ENCODE data around the gene PCDHGC4.
A peak's percentile ranks its signal among the peaks of the same experiment; 100 is the strongest.

PCDHGC4 gene

DNA sequence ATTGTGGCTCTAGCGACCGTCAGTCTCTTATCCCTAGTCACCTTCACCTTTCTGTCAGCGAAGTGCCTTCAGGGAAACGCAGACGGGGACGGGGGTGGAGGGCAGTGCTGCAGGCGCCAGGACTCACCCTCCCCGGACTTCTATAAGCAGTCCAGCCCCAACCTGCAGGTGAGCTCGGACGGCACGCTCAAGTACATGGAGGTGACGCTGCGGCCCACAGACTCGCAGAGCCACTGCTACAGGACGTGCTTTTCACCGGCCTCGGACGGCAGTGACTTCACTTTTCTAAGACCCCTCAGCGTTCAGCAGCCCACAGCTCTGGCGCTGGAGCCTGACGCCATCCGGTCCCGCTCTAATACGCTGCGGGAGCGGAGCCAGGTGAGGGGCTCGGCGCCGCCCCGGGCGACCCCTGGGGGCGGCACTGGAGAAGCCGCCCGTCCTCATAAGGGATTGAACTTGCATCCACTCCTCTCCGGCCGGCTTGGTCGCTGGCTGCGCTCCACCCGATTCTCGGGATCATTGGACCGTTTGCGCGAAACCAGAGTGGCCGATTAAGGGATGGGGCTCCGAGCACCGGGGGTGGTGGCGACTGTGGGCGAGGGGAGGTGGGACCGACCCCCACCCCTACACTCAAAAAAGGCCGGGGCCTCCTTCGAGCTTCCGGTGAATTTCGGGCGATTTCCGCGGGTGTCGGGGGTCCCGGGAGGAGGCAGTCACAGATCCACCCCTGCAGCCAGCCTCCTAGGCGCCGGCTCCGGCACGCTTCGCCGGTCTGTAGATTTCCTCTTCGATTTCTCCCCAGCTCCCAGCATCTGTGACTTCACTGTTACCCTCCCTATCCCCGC lies 6.7 kb downstream of the PCDHGC4 start:
- Histone ChIP-seq H3K4me2 (ENCODE audit: low read length) (no peak overlapping the region), H3K9me3 (replicated peaks; ENCODE audit: low read length) (no peaks in the 10 kb centered on the region), H3K27me3 (ENCODE audit: control insufficient read depth, insufficient read depth, low read length) (no peaks in the 10 kb centered on the region), H3K4me3 (ENCODE audit: low read length) (no peak overlapping the region), H3K9ac (ENCODE audit: low read depth, low read length) (no peak overlapping the region), H3K4me1 (ENCODE audit: control insufficient read depth, insufficient read depth, low read length) (peaks cover 62% of the 10 kb centered on the region), H3K36me3 (ENCODE audit: insufficient read depth, low read length) (peaks cover 33% of the 10 kb centered on the region)

DNA sequence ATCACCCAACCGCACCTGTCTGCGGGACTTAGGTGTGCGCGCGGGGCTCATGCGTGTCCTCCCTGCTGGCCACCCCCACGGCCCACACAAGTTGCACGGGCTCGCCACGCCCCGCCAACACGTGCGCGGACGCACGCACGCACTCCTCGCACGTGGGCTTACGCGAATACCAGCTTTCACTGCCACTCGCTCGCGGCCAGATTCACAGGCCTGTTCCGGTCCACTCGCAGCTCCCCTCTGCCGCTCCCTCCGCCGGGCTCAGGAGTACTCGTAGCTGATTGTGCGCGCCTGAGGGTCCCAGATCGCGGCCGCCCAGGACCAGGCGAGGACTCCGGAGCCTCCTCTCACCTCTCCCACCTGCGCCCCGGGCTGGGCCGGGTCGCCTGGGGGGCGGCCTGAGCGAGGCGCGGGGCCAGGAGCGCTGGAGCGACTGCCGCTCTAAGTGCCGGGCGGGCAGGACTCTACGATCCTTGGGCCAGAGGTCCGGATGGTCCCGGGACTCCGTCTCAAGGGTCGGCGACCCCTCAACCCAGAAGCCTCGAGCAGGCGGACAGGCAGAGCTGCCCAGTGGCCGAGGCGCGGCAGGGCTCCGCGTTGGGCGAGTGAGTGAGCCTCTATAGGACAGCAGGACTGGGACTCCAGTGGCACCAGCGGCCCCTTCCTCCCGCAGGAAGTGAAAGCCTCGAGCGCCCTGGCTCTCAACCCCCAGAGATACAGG lies 7.5 kb downstream of the PCDHGC4 start:
- Histone ChIP-seq H3K9ac (ENCODE audit: low read depth, low read length) (no peak overlapping the region), H3K4me2 (ENCODE audit: low read length) (no peak overlapping the region), H3K4me1 (ENCODE audit: control insufficient read depth, insufficient read depth, low read length) (peaks cover 63% of the 10 kb centered on the region), H3K9me3 (replicated peaks; ENCODE audit: low read length) (no peaks in the 10 kb centered on the region), H3K36me3 (ENCODE audit: insufficient read depth, low read length) (peaks cover 29% of the 10 kb centered on the region), H3K4me3 (ENCODE audit: low read length) (no peak overlapping the region), H3K27me3 (ENCODE audit: control insufficient read depth, insufficient read depth, low read length) (no peaks in the 10 kb centered on the region)

DNA sequence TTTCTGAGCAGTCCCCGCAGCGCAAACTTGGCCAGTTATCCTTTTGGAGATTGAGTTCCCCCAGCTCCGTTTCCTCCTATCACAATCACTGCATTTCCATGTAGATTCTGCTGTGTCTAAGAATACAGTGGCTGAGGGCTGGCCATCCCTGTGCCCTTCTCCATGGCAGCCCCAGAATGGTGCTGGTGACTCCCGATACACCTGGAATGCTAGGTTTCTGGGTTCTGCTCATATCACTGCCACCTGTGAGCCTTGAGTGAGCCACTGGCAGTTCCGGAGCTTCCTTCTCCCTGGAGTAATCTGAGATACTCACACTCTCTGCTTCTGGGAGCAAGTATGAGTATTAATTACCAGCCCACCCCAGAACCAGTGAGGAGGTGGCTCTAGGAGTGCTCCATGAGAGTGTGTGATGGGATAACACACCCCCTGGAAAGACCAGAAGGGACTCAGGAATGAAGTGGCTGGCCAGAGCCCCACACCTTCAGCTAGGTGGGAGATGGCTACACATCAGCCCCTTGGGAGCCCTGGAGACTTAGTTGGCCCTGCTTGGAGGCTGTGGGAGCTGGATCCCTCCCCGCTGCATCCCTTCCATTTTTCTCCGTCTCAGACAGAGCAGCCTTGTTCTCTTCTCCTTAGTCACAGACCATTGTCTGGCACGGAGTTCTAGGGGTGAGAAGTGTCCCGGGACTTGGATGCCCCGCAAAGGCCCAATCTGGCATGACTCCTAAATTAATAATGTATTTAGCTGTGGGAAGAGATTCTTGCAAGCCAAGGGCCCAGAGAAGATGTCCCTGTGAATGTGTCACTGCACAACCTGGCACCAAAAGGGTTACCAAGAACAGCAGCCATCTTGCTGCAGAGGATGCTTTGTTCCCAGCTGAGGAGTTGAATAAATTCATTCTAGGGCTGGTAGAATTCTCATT lies 8.9 kb downstream of the PCDHGC4 start:
- H3K27me3 ChIP-seq (ENCODE audit: control insufficient read depth, insufficient read depth, low read length), result no peaks in the 10 kb centered on the region
- peaks cover 49% of the 10 kb centered on the region for H3K4me1 ChIP-seq (ENCODE audit: control insufficient read depth, insufficient read depth, low read length)
- H3K9ac ChIP-seq (ENCODE audit: low read depth, low read length), result peak overlapping the region; percentile 59
- H3K36me3 ChIP-seq (ENCODE audit: insufficient read depth, low read length), result peaks cover 37% of the 10 kb centered on the region
- H3K4me3 ChIP-seq (ENCODE audit: low read length), result no peak overlapping the region
- peak overlapping the region; percentile 10 for H3K4me2 ChIP-seq (ENCODE audit: low read length)
- H3K9me3 ChIP-seq (replicated peaks; ENCODE audit: low read length), result no peaks in the 10 kb centered on the region

DNA sequence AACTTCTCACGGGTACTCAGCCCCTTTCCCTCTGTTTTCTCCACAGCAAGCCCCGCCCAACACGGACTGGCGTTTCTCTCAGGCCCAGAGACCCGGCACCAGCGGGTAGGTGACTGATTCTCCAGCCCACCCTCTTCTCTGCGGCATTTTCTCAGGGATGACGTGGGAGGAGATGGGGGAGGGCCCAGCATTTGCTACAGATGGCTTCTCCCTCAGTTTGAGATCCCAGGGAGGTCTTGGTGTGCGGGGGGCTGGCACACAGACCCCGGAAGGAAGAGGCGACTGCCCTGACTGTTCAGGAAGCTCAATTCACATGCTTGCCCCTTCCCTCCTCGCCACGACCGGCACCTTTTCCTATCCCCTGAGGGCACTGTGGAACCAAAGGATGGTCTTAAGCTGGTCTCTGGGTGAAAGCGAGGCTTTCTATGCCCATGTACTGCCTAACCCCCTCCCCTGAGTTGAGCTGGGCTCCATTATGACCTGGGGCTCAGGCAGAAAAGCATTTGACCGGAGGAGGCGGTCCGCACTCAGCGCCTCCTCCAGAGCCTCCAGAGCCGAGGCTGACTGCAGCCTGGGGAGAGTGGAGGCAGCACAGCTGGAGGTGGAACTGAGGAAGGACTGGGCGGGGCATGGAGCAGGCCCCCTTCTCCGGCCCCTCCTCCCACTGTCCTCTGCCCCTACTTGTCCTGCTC lies 10.1 kb downstream of the PCDHGC4 start:
- Histone ChIP-seq H3K4me3 (ENCODE audit: low read length) (no peak overlapping the region), H3K27me3 (ENCODE audit: control insufficient read depth, insufficient read depth, low read length) (no peaks in the 10 kb centered on the region), H3K36me3 (ENCODE audit: insufficient read depth, low read length) (peaks cover 32% of the 10 kb centered on the region), H3K4me1 (ENCODE audit: control insufficient read depth, insufficient read depth, low read length) (peaks cover 37% of the 10 kb centered on the region), H3K9me3 (replicated peaks; ENCODE audit: low read length) (no peaks in the 10 kb centered on the region), H3K4me2 (ENCODE audit: low read length) (peak overlapping the region; percentile 19), H3K9ac (ENCODE audit: low read depth, low read length) (peak overlapping the region; percentile 59)

DNA sequence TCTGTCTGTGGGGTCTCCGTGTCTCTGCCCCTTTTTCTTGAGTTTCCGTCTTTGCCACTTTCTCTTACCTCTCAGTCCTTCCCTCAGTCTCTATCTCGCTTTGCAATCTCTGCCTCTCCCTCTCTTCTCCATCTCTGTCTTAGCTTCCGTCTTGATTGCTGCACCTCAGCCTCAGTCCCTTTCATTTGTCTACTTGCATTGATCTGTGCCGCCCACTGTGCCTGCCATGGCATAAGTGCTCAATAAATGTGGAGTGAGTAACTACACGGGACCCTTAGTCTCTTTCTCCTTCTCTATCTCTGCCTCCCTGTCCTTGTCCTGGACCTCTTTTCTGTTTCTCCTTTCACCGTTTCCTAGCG lies 10.6 kb downstream of the PCDHGC4 start:
- peaks cover 28% of the 10 kb centered on the region for H3K36me3 ChIP-seq (ENCODE audit: insufficient read depth, low read length)
- peaks cover 35% of the 10 kb centered on the region for H3K4me1 ChIP-seq (ENCODE audit: control insufficient read depth, insufficient read depth, low read length)
- H3K9me3 ChIP-seq (replicated peaks; ENCODE audit: low read length), result no peaks in the 10 kb centered on the region

DNA sequence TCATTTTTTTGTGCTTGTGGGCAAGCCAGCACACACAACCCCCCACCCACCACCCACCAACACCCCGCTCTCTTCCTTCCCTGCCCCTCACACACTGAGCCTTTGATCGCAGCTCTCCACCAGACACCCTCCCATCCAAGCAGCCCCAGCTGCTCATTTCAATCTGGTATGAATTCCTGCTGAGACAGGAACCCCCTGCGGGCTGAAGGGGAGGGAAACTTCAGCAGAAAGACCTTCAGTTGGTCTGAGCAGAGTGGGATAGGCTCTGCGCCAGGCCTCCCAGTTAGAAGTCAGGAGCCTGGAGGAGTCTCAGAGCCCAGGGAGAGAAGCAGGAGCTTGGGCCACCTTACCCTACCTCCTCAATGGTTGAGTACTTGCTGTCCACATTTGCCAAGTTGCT lies 11.2 kb downstream of the PCDHGC4 start:
- Histone ChIP-seq H3K27me3 (ENCODE audit: control insufficient read depth, insufficient read depth, low read length) (no peaks in the 10 kb centered on the region), H3K4me2 (ENCODE audit: low read length) (peak overlapping the region; percentile 25), H3K9me3 (replicated peaks; ENCODE audit: low read length) (no peaks in the 10 kb centered on the region), H3K9ac (ENCODE audit: low read depth, low read length) (peak overlapping the region; percentile 59), H3K36me3 (ENCODE audit: insufficient read depth, low read length) (peaks cover 22% of the 10 kb centered on the region), H3K4me1 (ENCODE audit: control insufficient read depth, insufficient read depth, low read length) (peaks cover 35% of the 10 kb centered on the region), H3K4me3 (ENCODE audit: low read length) (no peak overlapping the region)

More for the DNA sequence above, 10.6 kb downstream of the PCDHGC4 start:
- Histone ChIP-seq H3K27me3 (ENCODE audit: control insufficient read depth, insufficient read depth, low read length) (no peaks in the 10 kb centered on the region), H3K4me3 (ENCODE audit: low read length) (no peak overlapping the region), H3K9ac (ENCODE audit: low read depth, low read length) (peak overlapping the region; percentile 59), H3K4me2 (ENCODE audit: low read length) (peak overlapping the region; percentile 19)

DNA sequence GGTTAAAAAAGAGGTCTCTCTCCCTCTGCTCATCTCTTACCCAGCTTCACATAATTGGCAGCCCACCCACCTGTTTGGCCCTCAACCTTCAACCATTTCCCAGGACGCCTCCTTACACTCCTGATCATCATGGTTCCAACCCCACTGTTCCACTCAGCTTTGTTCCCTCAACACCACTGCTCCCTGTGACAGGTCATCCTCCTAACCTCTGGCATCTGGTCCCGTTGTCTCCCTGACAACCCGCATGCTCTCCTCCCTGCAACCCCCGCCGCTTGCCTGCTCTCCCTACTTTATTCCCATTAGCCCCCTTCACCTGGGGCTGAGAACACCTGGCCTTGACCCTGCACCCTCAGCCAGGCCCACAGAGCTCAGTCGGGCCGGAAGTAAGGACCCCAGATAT lies 16.9 kb downstream of the PCDHGC4 start:
- Histone ChIP-seq H3K4me3 (ENCODE audit: low read length) (no peak overlapping the region), H3K9me3 (replicated peaks; ENCODE audit: low read length) (no peaks in the 10 kb centered on the region), H3K36me3 (ENCODE audit: insufficient read depth, low read length) (peaks cover 20% of the 10 kb centered on the region), H3K4me1 (ENCODE audit: control insufficient read depth, insufficient read depth, low read length) (peaks cover 2% of the 10 kb centered on the region), H3K9ac (ENCODE audit: low read depth, low read length) (no peak overlapping the region), H3K27me3 (ENCODE audit: control insufficient read depth, insufficient read depth, low read length) (no peaks in the 10 kb centered on the region), H3K4me2 (ENCODE audit: low read length) (no peak overlapping the region)

DNA sequence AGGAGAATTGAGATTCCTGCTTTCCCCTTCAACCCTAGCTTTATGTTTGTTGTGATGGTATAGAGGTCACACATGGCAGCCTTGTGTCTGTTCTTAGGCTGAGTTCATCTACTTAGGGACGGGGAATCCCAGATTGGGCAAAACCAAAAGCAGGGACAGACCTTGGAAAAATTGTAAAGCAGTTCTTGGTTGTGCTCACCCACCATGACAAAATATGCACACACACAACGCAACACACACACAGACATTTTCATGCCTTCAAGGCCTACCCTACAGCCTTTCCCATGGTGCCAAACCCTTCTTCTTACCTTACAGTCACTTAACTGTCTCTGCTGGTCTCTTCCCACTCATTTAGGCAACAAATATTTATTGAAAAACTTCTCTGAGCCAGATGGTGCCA lies 18.9 kb downstream of the PCDHGC4 start:
- Histone ChIP-seq H3K4me3 (ENCODE audit: low read length) (no peak overlapping the region), H3K36me3 (ENCODE audit: insufficient read depth, low read length) (peaks cover 9% of the 10 kb centered on the region), H3K4me1 (ENCODE audit: control insufficient read depth, insufficient read depth, low read length) (peaks cover 20% of the 10 kb centered on the region), H3K4me2 (ENCODE audit: low read length) (no peak overlapping the region), H3K9me3 (replicated peaks; ENCODE audit: low read length) (no peaks in the 10 kb centered on the region), H3K27me3 (ENCODE audit: control insufficient read depth, insufficient read depth, low read length) (no peaks in the 10 kb centered on the region), H3K9ac (ENCODE audit: low read depth, low read length) (no peak overlapping the region)

DNA sequence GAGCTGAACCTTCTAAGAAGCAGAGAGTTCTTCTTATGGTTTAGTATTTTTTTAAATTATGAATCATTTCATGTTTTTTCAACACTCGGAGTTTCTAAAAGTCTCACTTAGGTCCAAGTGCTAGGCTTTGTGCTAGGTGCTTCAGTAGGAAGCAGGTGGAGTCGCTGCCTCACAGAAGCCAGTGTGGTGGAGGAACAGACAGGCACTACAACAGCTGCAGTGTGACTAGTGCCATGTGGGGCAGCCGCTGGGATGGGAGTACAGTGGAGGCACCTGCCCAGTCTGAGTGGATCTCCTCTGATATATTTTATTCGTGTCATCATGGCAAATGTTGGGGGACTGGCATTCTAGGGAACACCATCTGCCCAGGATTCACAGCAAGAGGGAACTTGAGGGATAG lies 19.4 kb downstream of the PCDHGC4 start:
- Histone ChIP-seq H3K27me3 (ENCODE audit: control insufficient read depth, insufficient read depth, low read length) (no peaks in the 10 kb centered on the region), H3K9me3 (replicated peaks; ENCODE audit: low read length) (no peaks in the 10 kb centered on the region), H3K4me3 (ENCODE audit: low read length) (no peak overlapping the region), H3K4me1 (ENCODE audit: control insufficient read depth, insufficient read depth, low read length) (peaks cover 22% of the 10 kb centered on the region), H3K4me2 (ENCODE audit: low read length) (no peak overlapping the region), H3K36me3 (ENCODE audit: insufficient read depth, low read length) (peaks cover 9% of the 10 kb centered on the region), H3K9ac (ENCODE audit: low read depth, low read length) (no peak overlapping the region)

DNA sequence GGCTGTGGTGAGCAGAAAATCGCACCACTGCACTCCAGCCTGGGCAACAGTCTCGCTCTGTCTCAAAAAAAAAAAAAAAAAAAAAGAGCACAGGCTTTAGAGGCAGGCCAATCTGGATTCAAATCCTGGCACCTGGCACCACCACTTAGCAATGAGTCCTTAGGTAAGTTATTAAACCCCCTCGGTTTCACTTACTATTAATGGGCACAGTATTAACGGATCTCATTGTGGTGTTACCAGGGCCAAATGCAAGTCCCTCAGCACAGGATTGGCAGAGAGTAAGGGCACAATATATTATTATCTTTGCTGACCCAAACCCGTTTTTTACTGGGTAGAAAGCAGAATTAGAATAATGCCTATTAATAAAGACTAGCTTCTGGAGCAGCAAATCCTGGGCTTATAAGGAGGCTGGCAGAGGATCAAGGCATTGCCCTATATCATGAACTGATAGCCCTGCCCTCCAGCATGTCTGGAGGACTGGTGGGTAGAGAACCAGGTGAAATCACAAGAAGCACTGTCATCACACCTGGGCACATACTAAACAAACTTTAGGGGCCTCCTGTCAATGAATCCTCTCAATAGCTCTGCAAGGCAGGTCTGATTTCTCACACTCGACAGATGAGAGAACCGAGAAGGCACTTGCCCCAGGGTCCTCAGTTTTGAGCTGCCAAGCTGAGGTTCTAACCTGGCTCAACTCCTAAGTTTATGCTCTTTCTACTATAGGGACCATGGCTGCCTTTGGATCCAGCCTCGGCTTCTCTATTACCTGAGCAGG lies 21.7 kb downstream of the PCDHGC4 start:
- peak overlapping the region; percentile 82 for H3K9ac ChIP-seq (ENCODE audit: low read depth, low read length)

More for the DNA sequence above, 21.7 kb downstream of the PCDHGC4 start:
- H3K9me3 ChIP-seq (replicated peaks; ENCODE audit: low read length), result no peaks in the 10 kb centered on the region
- peaks cover 30% of the 10 kb centered on the region for H3K4me1 ChIP-seq (ENCODE audit: control insufficient read depth, insufficient read depth, low read length)
- no peaks in the 10 kb centered on the region for H3K27me3 ChIP-seq (ENCODE audit: control insufficient read depth, insufficient read depth, low read length)
- H3K4me3 ChIP-seq (ENCODE audit: low read length), result no peak overlapping the region
- H3K4me2 ChIP-seq (ENCODE audit: low read length), result no peak overlapping the region
- peaks cover 19% of the 10 kb centered on the region for H3K36me3 ChIP-seq (ENCODE audit: insufficient read depth, low read length)
